HG02759 (cell line): Measurements from ENCODE around the gene TNNT2.

ENCODE experiments used
- ATAC-seq: cut with Tn5 transposase; IDR thresholded peaks from one replicate; pipeline ENCODE4 v1.9.1; 2021; ENCODE audit warnings: mild to moderate bottlenecking, moderate library complexity; ENCODE audit not compliant: unreplicated experiment

TNNT2 gene

GRCh38 chr1:201320168-201320788, 57.2 kb downstream of the TNNT2 start:
- ATAC-seq = no peak

- ATAC-seq = no peak
Measured at GRCh38 chr1:201319631-201320030, 57.8 kb downstream of the TNNT2 start.

DNA sequence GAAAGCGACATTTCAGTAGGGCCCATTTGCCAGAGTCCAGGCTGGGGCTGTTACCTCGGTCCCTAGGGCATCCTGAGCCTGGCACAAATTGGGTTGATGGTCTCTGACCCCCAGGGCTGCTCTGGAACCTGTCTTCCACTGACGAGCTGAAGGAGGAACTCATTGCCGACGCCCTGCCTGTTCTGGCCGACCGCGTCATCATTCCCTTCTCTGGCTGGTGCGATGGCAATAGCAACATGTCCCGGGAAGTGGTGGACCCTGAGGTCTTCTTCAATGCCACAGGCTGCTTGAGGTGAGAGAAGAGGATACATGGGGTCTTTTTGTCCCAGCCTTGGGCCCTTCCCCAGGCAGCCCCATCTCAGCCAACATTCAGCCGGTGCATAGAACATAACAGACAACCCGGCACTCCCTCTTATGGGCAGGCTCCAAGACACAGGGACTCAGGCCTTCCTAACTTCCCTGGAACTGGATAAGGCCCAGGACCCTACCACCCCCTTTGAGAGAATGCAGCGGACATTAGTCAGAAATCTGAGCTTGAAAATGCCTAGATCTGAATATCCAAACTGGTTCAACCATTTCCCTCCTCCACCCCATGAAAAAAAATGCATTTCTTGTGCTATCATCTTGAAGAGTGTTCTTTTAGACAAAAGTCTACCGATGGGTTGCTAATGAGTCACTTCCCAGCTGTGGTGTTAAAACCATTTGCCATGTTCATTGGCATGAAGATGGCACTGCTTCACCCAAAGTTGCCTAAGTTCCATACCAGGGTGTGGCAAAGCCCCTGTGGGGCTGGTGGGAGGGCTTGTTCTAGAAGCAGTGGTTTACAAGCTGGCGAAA, 58.8 kb downstream of the TNNT2 start:
- ATAC-seq = no peak

GRCh38 chr1:201317551-201317950, 59.9 kb downstream of the TNNT2 start:
- ATAC-seq = no peak

DNA sequence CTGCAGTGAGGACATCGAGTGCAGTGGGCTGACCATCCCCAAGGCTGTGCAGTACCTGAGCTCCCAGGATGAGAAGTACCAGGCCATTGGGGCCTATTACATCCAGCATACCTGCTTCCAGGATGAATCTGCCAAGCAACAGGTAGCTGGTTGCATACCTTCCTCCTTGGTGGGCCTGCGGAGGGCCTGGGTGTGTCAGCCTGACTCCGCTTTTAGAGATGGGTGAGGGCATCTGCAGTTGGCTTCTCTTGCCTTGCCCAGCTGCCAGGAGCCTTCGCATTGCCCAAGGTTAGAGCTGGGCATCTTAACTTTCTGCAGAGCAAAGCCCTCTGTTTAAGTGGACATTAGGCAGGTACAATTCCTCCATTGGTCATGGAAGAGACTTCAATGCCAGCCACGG, 60.9 kb downstream of the TNNT2 start:
- no peak for ATAC-seq

GRCh38 chr1:201313086-201313485, 64.4 kb downstream of the TNNT2 start:
- ATAC-seq = no peak

DNA sequence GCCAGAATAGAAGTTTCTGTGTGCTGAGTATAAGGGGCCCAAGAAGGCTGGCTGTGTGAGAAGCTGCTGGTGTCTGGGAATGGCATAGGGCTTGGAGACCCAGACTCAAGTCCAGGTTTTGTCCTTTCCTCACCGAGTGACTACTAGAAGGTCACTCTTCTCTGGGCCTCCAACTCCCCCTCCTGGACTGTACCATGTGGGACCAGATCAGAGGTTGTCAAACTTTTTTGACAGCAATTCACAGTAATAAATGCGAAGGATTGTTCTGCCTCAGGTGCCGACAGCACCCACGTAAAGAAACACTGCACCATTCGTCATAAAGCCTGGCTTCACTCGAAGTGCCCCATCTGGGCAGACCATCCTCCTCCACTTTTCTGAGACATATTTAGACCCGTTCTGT, 65.2 kb downstream of the TNNT2 start:
- ATAC-seq = no peak

GRCh38 chr1:201311356-201312011, 66.0 kb downstream of the TNNT2 start:
- ATAC-seq = no peak

DNA sequence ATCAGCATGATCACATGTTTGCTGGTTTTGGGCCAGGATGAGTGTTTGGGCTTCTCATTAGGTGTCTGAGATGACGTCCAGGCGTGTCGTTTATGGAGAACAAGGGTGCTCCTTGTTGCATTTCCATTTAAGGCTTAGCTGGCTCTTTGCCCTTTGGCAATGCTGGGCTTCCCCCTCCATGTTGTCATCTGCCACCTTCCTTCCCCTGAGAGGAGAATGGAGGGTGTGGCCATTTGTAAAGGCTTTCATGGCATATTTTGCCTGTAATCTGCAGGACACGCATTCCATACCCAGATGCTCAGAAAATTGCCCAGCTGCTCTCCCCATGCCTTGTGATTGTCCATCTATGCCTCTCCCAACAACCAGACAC, 66.5 kb downstream of the TNNT2 start:
- ATAC-seq = no peak

GRCh38 chr1:201310251-201310985, 67.1 kb downstream of the TNNT2 start:
- no peak for ATAC-seq

- no peak for ATAC-seq
Measured at GRCh38 chr1:201309416-201309815, 68.1 kb downstream of the TNNT2 start.
